Uterus (tissue), 4 donors: ENCODE data around the gene THAP4. TPM values are rescaled to one million over a fixed set of nuclear protein-coding genes. Genes with fewer than 3 reads are reported as not detected.
A peak's percentile ranks its signal among the peaks of the same experiment; 100 is the strongest.

Experiments used
- DNase-seq, 2 donors: peaks; one replicate each; pipeline ENCODE4 v3.0.0-alpha.2; 2019 to 2020
- H3K27ac ChIP-seq, 2 donors: fragments of 200-600 bp; sonication (generic); 1 replicate in 1 of 2; 2 replicates in 1 of 2; pipeline ENCODE4 v1.5.1; 2016 to 2018
- H3K27me3 ChIP-seq, 2 donors: fragments of 200-600 bp; sonication (generic); one replicate each; pipeline ENCODE4 v1.5.1; 2018 to 2019; ENCODE audit warnings: control low read depth in 1 of 2
- H3K36me3 ChIP-seq, 2 donors: fragments of 200-600 bp; sonication (generic); one replicate each; pipeline ENCODE4 v1.5.1; 2019; ENCODE audit warnings: control low read depth in 1 of 2
- H3K4me1 ChIP-seq, 2 donors: fragments of 200-600 bp; sonication (generic); one replicate each; pipeline ENCODE4 v1.5.1; 2018 to 2019; ENCODE audit warnings: control low read depth in 1 of 2
- H3K4me3 ChIP-seq, 2 donors: fragments of 200-600 bp; sonication (generic); 1 replicate in 1 of 2; 2 replicates in 1 of 2; pipeline ENCODE4 v1.5.1; 2018 to 2019; ENCODE audit warnings: mild to moderate bottlenecking in 1 of 2
- H3K9me3 ChIP-seq, 2 donors: fragments of 200-600 bp; sonication (generic); one replicate each; pipeline ENCODE4 v1.5.1; 2019; ENCODE audit warnings: control low read depth in 1 of 2
- CTCF ChIP-seq, 4 experiments: fragments of 200-600 bp in 2 of 4; fragments of 450-650 bp in 2 of 4; sonication (generic) in 2 of 4; IDR thresholded peaks; one replicate each; pipeline ENCODE4 v1.5.1; 2016 to 2019; ENCODE audit warnings: antibody characterized with exemption in 4 of 4, mild to moderate bottlenecking in 2 of 4, moderate library complexity in 1 of 4
- POLR2A ChIP-seq, 2 donors: fragments of 450-650 bp; IDR thresholded peaks; one replicate each; pipeline ENCODE4 v1.6.1; 2016; ENCODE audit warnings: antibody characterized with exemption in 2 of 2, mild to moderate bottlenecking in 1 of 2, moderate library complexity in 1 of 2
- intact Hi-C: fragments of 100-400 bp; cut with DNase I; formaldehyde crosslinking; loops from one replicate; pipeline ENCODE4 v1.15.1; 2023; ENCODE audit warnings: low total_unique reads
- total RNA-seq, 4 donors: library from RNA; depleted of rRNA in 3 of 4; stranded (reverse); fragments of >200 nt in 3 of 4; gene quantifications; one replicate each; pipeline versions ENCODE4 v1.1.0 to v1.2.4, GENCODE V29; 2014 to 2023
- donor health status: DM: yes; HTN: yes; CAD: no.

Gene THAP4
- total RNA-seq, 4 donors from 2014 or later, result 21.2 to 42.7 (median 28.9) TPM

GRCh38 chr2:241637795-241638660, 1.1 kb upstream of the THAP4 start:
- Histone ChIP-seq H3K27me3 (no peaks in the 10 kb centered on the region), H3K9me3 (no peaks in the 10 kb centered on the region), H3K27ac (peak overlapping the region; percentile 98), H3K4me1 (peaks cover 7 to 13% of the 10 kb centered on the region in 2 donors), H3K36me3 (no peaks in the 10 kb centered on the region), H3K4me3 (peak overlapping the region; percentile 80 to 93)
- TF ChIP-seq POLR2A (IDR thresholded peaks at IDR 0.05) (no peak), CTCF (IDR thresholded peaks at IDR 0.05) (no peak)
- intact Hi-C loops, result no loop called here
- DNase-seq, result peak in 1 of 2 donors; percentile 33

GRCh38 chr2:241636182-241637017, 558 bp downstream of the THAP4 start:
- Histone ChIP-seq H3K36me3 (no peaks in the 10 kb centered on the region), H3K27ac (peak overlapping the region; percentile 98), H3K4me1 (peaks cover 7 to 13% of the 10 kb centered on the region in 2 donors), H3K9me3 (no peaks in the 10 kb centered on the region), H3K4me3 (peak overlapping the region; percentile 80 to 93), H3K27me3 (no peaks in the 10 kb centered on the region)
- peak; percentile 31 to 41 for DNase-seq
- no peak for TF ChIP-seq POLR2A (IDR thresholded peaks at IDR 0.05)
- TF ChIP-seq CTCF (IDR thresholded peaks at IDR 0.05), result no peak
- intact Hi-C loops, result no loop called here

GRCh38 chr2:241635756-241636155, 1.2 kb downstream of the THAP4 start:
- intact Hi-C loops, result no loop called here
- no peaks in the 10 kb centered on the region for H3K36me3 ChIP-seq
- peak overlapping the region; percentile 21 to 98 for H3K27ac ChIP-seq
- peaks cover 7 to 13% of the 10 kb centered on the region in 2 donors for H3K4me1 ChIP-seq
- no peaks in the 10 kb centered on the region for H3K9me3 ChIP-seq
- H3K27me3 ChIP-seq, result no peaks in the 10 kb centered on the region
- DNase-seq, result no peak
- TF ChIP-seq CTCF (IDR thresholded peaks at IDR 0.05) (no peak), POLR2A (IDR thresholded peaks at IDR 0.05) (no peak)
- peak overlapping the region; percentile 80 to 93 for H3K4me3 ChIP-seq

DNA sequence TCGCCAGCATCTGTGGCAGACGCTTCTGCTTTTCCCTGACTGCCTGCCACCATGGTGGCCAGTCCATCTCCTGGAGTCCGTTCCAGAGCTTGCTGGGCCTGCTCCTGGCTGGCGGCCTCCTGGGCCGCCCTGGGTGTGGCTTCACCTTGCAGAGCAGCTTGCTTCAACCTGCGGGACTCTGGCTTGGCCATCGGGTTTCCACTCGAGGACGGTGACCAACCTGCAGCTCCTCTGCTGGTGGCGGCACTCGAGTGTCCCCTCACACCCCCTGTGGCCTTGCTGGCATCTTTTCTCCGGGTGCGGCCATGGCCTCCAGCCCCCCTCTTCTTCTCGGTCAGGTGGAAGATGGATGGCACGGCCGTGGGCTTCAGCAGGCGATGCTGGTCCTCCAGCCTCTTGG, 3.4 kb downstream of the THAP4 start:
- DNase-seq, result no peak
- H3K9me3 ChIP-seq, result no peaks in the 10 kb centered on the region
- peaks cover 0 to 5% of the 10 kb centered on the region in 2 donors for H3K4me1 ChIP-seq
- H3K36me3 ChIP-seq, result no peaks in the 10 kb centered on the region
- H3K27ac ChIP-seq, result no peak overlapping the region
- intact Hi-C loops, result no loop called here
- H3K4me3 ChIP-seq, result no peak overlapping the region
- no peak for TF ChIP-seq CTCF (IDR thresholded peaks at IDR 0.05)
- TF ChIP-seq POLR2A (IDR thresholded peaks at IDR 0.05), result no peak
- H3K27me3 ChIP-seq, result no peaks in the 10 kb centered on the region
